ENCODE measurements around the gene CNFN.

CNFN gene

DNA sequence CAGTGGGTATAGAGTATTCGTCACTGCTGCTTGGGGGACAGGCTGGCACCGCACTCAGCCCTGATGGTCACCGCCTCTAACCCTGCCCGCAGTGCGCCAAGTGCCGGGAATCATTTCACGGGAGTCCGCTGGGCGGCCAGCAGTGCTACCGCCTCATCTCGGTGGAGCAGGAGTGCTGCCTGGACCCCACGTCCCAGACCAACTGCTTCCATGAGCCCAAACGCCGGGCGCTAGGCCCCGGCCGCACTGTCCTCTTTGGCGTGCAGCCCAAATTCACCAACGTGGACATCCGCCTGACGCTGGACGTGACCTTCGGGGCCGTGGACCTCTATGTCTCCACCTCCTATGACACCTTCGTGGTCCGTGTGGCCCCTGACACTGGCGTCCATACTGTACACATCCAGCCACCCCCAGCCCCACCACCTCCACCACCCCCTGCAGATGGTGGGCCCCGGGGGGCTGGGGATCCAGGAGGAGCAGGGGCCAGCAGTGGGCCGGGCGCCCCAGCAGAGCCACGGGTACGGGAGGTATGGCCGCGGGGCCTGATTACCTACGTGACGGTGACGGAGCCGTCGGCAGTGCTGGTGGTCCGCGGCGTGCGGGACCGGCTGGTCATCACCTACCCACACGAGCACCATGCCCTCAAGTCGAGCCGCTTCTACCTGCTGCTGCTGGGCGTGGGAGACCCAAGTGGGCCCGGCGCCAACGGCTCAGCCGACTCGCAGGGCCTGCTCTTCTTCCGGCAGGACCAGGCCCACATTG, 14.5 kb downstream of the CNFN start:
- no peak for DNase-seq (ENCODE audit: low read depth in 3 of 3)

DNA sequence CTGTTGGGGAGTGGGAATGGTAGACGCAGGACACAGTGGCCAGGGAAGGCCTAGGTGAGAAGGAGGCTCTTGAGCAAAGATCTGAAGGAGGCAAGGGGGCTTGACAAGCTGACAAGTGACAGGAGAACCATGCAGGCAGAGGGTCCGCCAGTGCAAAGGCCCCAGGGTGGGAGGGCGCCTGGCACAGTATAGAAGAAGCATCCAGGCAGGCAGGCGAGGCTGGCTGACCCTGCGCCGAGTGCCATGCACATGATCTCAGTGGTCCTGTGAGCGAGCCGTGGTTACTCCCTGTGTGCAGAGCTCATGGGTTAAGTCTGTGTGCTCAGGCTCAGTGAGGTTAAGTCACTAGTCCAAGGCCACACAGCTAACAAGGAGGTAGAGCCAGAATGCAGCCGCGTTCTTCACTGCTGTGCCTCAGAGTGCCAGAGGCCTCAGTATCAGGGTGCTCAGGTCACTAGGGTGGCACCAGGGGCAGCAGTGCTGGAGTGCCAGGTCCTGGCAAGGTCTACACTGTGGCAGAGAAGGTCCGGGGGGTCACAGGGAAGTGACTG, 15.2 kb downstream of the CNFN start:
- DNase-seq (ENCODE audit: low read depth in 3 of 3), result no peak

GRCh38 chr19:42370626-42371175, 19.4 kb downstream of the CNFN start:
- no peak for DNase-seq (ENCODE audit: low read depth in 3 of 3)

GRCh38 chr19:42370068-42370520, 20.0 kb downstream of the CNFN start:
- DNase-seq (ENCODE audit: low read depth in 3 of 3), result no peak

DNA sequence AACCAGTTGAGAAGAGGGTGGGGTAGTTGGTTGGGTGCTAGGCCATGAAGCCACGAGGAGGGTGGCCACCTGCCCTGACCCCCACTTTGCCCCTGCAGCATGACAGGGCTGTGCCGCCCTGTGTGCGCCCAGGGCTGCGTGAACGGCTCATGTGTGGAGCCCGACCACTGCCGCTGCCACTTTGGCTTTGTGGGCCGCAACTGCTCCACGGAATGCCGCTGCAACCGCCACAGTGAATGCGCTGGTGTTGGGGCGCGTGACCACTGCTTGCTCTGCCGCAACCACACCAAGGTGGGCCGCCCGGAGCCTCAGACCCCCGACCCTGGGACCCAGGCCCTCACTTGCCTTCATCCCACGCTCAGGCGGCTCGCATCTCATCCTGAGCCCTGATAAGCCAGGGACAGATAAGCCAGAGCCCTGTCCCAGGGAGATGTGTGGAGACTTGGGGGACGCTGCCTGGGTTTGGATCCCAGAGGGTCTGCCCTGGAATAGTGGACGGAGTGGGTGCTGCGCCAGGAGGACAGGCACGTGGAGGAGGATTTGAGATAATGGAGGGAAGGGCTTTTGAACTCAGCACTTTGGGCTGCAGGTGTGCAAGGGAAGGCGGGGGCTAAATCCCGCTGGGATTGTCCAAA, 20.5 kb downstream of the CNFN start:
- DNase-seq (ENCODE audit: low read depth in 3 of 3), result no peak

DNA sequence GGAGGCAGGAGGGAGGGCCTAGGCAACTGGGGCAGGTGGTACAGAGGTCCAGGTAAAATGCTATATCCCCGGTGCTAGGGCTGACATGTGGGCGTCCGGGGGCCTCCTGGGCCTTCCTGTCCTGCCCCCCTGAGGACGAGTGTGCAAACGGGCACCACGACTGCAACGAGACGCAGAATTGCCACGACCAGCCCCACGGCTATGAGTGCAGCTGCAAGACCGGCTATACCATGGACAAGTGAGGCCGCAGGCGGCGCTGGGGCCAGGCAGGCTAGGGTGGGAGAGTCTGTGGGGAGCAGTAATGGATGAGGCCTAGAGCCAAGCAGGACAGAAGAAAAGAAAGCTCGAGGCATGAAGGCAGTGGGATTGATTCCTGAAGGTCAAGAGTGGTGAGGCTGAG, 21.3 kb downstream of the CNFN start:
- no peak for DNase-seq (ENCODE audit: low read depth in 3 of 3)

GRCh38 chr19:42368360-42368759, 21.7 kb downstream of the CNFN start:
- no peak for DNase-seq (ENCODE audit: low read depth in 3 of 3)

DNA sequence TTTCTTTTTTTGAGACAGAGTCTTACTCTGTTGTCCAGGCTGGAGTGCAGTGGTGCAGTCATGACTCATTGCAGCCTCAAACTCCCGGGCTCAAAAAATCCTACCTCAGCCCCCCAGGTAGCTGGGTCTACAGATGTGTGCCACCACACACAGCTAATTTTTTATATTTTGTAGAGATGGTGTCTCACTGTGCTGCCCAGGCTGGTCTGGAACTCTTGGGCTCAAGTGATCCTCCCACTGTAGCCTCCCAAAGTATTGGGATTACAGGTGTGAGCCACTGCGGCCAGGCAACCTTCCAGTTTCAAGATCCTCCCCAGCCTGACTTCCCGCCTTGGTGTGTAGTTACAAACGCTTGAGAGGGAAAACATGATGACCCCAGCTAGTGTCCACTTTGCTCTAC, 22.2 kb downstream of the CNFN start:
- DNase-seq (ENCODE audit: low read depth in 3 of 3), result no peak

- no peak for DNase-seq (ENCODE audit: low read depth in 3 of 3)
Observed at GRCh38 chr19:42366673-42367072, 23.4 kb downstream of the CNFN start.

GRCh38 chr19:42363614-42364346, 26.3 kb downstream of the CNFN start:
- no peak for DNase-seq (ENCODE audit: low read depth in 3 of 3)

DNA sequence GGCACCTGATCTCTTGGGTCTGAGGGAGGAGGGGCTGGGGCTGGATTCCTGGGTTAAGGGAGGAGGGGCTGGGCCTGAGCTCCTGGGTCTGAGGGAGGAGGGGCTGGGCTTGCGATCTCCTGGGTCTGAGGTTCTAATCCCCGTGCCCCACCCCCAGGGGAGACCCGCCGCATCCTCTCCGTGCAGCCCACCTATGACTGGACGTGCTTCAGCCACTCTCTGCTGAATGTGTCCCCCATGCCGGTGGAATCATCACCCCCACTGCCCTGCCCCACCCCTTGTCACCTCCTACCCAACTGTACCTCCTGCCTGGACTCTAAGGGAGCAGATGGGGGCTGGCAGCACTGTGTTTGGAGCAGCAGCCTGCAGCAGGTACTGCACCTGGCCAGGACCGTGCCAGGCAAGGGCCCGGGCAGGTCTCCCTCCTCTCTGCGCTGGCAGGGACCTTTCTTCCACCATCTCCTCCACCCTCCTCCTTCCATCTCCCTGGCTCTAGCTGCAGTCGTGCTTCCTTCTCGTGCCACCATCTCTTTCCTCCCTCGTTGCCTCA, 27.1 kb downstream of the CNFN start:
- no peak for DNase-seq (ENCODE audit: low read depth in 3 of 3)

GRCh38 chr19:42362342-42362741, 27.8 kb downstream of the CNFN start:
- DNase-seq (ENCODE audit: low read depth in 3 of 3), result no peak

DNA sequence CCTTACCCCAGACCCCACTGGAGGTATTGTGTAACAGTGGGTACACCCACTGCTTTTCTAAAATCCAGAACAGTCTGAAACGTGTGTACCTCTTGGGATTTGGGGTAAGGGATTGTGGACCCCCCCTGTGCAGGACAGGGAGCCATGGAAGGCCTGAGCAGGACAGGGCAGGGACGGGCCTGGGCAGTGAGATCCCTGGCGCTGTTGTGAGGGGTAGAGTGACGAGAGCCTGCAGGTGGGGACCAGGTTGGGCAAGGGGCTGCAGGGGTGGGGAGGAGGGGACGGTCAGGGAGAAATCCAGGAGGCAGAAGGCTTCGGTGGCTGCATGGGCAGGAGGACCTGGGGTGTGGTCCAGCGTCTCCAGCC, 28.6 kb downstream of the CNFN start:
- DNase-seq (ENCODE audit: low read depth in 3 of 3), result no peak

DNA sequence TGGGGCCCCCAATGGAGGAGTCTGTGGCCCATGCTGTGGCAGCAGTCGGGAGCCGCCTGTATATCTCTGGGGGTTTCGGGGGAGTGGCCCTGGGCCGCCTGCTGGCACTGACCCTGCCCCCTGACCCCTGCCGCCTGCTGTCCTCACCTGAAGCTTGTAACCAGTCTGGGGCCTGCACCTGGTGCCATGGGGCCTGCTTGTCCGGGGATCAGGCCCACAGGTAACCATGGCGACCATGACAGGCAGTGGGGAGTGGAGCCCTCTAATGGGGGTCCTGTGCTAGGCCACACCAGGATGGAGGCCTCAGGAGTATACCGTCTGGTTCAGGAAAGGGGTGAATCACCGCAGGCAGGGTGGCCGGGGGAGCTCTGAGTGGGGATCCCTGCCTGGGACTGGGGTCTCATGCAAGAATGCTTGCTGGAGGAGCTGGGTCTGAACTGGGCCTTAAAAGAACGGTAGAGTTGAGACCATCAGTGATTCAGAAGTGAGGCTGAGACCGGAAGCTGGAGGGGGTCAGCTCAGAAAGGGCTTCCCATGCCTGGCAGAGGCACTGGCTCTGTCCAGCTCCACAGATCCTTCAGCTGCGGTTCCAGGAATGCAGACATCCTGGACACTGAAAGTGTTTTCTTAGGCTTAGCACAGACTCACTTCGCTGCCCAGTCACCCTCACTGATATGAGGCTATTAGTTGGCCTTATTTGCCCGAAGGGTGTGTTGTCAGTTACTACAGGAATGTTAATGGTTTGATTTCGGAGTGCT, 29.1 kb downstream of the CNFN start:
- no peak for DNase-seq (ENCODE audit: low read depth in 3 of 3)

DNA sequence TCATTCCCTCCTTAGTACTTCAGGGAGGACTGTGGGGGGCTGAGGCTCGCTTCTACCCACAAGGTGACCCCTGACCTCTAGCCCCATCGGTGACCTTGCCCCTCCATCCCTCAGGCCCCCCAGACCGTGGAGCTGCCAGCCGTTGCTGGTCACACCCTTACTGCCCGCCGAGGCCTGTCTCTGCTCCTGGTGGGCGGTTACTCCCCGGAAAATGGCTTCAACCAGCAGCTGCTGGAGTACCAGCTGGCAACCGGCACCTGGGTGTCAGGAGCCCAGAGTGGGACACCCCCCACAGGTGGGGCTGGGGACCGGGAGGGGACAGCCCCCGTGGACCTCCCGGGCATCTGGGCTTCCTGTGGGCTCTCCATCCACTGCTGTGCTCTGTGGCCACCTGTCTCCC, 32.8 kb downstream of the CNFN start:
- no peak for DNase-seq (ENCODE audit: low read depth in 3 of 3)

GRCh38 chr19:42356686-42357085, 33.4 kb downstream of the CNFN start:
- DNase-seq (ENCODE audit: low read depth in 3 of 3), result no peak

- DNase-seq (ENCODE audit: low read depth in 3 of 3), result no peak
Observed at GRCh38 chr19:42355896-42356295, 34.2 kb downstream of the CNFN start.

GRCh38 chr19:42353341-42354015, 36.6 kb downstream of the CNFN start:
- DNase-seq (ENCODE audit: low read depth in 3 of 3), result no peak

DNA sequence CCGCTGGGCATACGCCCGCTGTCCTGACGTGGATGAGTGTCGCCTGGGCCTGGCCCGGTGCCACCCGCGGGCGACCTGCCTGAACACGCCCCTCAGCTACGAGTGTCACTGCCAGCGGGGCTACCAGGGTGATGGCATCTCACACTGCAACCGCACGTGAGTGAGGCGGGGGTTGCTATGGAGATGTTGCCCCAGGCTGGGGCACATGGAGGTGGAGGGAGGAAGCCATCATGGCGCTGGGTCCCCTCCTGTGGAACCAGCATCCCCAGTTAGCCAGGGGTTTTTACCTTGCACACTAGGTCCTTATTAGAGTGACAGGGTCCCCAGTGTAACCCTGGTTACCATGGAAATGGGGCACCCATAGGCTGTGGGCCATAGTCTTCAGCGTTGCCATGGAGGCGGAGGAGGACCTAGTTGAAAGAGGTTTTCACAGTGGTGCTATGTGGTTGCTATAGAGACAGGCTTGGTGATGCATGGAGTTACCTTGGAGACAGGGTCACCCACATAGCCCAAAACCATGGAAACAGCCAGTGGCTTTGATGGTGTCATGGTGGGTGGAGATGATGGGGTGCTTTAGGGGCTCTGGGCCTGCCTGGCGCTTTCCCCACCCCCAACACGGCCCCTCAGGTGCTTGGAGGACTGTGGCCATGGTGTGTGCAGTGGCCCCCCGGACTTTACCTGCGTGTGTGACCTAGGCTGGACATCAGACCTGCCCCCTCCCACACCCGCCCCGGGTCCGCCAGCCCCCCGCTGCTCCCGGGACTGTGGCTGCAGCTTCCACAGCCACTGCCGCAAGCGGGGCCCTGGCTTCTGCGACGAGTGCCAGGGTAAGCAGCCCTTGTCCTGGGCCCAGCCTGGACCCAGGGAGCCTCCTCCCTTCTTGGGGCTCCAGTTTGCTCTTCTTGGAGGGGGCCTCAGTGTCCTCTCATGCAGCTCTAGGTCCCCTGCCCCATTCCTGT, 37.5 kb downstream of the CNFN start:
- no peak for DNase-seq (ENCODE audit: low read depth in 3 of 3)

Data from stimulated activated CD4-positive, alpha-beta T cell treated with anti-CD3 and anti-CD28 coated beads, TNF-alpha, amount 100 ng/mL, for 4 hours (primary cell).